Measurements from ENCODE around the gene LMX1A. TPM values are rescaled to one million over a fixed set of nuclear protein-coding genes. Genes with fewer than 3 reads are reported as not detected.

Gene LMX1A
- total RNA-seq, 1 experiment from 2014 or later: not detected

DNA sequence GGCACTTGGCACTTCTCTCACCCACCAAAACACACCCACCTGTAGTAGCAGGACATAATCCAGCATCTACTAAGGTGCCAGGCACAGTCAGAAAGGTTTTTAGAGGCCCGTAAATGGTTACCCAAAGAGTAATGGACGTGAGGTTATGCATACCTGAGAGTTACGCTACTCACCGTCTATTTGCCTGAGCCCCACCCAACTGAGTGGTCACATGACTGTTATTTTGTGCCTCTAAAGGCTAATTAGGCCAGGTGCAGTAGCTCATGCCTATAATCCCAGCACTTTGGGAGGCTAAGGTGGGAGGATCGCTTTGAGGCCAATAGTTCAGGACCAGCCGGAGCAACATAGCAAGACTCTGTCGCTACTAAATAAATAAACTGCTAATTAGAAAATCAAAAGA lies 11.0 kb downstream of the LMX1A start:
- DNase-seq: no peak
- H3K36me3 ChIP-seq: no peaks in the 10 kb centered on the region
- no peaks in the 10 kb centered on the region for H3K9me3 ChIP-seq
- H3K27me3 ChIP-seq: peaks cover 9% of the 10 kb centered on the region
- H3K4me3 ChIP-seq: no peak overlapping the region

DNA sequence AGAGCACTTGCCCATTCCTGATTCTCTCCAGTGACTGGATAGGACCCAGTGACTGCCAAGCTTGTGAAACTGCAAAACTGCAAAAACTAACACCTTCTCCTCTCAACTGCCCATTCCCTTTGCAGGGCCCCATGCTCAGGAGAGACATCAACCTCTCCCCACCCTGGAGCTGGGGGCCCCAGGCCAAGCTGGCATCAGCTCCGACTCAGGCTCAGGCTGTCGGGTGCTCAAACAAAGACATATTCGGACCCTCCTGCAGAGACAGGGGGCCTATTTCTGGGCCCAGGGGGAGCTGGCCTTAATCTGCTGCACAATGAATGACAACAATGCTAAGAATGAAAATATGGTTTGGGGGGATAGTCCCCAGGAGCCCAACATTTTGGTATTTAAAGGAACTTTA lies 11.8 kb downstream of the LMX1A start:
- no peak for DNase-seq
- no peak overlapping the region for H3K4me3 ChIP-seq
- no peaks in the 10 kb centered on the region for H3K36me3 ChIP-seq
- H3K9me3 ChIP-seq: no peaks in the 10 kb centered on the region
- peaks cover 6% of the 10 kb centered on the region for H3K27me3 ChIP-seq

DNA sequence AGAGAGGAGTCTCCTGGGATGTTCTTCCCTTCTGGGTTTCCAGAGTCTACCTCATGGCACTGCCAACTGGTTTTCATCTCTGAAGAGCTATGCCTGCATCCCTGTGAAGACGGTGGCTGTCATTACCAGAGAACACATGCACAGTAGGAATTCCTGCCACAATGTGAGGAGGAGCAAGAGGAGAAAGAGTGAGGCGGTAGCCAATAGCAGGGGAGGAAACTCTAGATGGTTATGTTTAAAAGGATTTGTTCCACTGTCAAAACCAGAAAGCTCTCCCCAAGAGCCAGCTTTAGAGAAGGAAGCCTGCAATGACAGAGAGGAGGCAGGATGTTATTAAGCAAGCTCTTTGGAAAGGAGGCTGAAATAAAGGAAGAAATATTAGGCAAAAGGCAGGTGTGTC lies 12.3 kb downstream of the LMX1A start:
- no peaks in the 10 kb centered on the region for H3K9me3 ChIP-seq
- H3K4me3 ChIP-seq: no peak overlapping the region
- H3K27me3 ChIP-seq: peaks cover 4% of the 10 kb centered on the region
- DNase-seq: no peak
- no peaks in the 10 kb centered on the region for H3K36me3 ChIP-seq

DNA sequence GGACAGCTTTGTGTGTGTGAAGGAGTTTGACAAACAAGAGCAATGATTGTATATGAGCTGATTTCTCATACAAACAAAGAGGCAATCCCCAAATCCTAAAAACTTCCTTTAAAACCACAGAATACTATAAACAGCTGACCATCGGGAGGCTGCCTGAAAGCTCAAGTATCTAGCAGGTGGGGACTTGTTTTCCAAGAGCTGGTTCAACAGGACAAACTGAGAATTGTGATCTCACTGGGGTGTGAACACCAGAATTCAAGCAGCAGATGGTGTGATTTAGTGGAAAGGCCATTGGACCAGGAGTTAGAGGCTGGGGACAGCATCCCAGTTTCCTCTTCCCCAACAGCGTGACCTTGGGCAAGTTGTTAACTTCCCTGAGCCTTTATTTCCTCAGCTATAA lies 13.9 kb downstream of the LMX1A start:
- no peak for DNase-seq
- H3K4me3 ChIP-seq: no peak overlapping the region
- no peaks in the 10 kb centered on the region for H3K9me3 ChIP-seq
- H3K36me3 ChIP-seq: no peaks in the 10 kb centered on the region
- H3K27me3 ChIP-seq: peaks cover 4% of the 10 kb centered on the region

DNA sequence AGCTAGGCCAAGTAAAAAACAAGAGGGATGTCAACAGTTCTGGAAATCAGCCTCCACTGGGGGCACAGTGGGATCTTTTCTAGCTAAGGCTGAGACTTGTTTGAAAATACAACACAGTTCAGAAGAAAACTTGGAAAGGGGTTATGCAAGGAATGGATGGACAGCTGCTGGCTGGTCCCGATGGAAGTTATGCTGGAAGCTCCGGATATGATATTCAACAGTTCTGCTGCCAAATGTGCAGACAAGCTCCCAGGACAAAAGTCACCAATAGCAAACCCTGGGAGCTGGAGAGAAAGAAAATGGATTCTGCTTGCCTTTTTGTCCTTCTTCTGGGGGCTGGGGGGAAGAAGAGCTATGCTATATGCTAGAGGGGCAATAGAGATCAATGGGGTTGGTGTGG lies 14.3 kb downstream of the LMX1A start:
- Histone ChIP-seq H3K36me3 (no peaks in the 10 kb centered on the region), H3K9me3 (no peaks in the 10 kb centered on the region), H3K27me3 (peaks cover 4% of the 10 kb centered on the region), H3K4me3 (no peak overlapping the region)
- DNase-seq: no peak

- no peak for DNase-seq
- Histone ChIP-seq H3K4me3 (no peak overlapping the region), H3K27me3 (no peaks in the 10 kb centered on the region; the same call in 1 of the 2 replicates), H3K9me3 (no peaks in the 10 kb centered on the region), H3K36me3 (no peaks in the 10 kb centered on the region)
Observed at GRCh38 chr1:165339164-165339563, 17.4 kb downstream of the LMX1A start.

GRCh38 chr1:165330483-165330882 lies 26.0 kb downstream of the LMX1A start:
- DNase-seq: no peak
- Histone ChIP-seq H3K36me3 (no peaks in the 10 kb centered on the region), H3K27me3 (no peaks in the 10 kb centered on the region; the same call in 1 of the 2 replicates), H3K4me3 (no peak overlapping the region), H3K9me3 (no peaks in the 10 kb centered on the region)

DNA sequence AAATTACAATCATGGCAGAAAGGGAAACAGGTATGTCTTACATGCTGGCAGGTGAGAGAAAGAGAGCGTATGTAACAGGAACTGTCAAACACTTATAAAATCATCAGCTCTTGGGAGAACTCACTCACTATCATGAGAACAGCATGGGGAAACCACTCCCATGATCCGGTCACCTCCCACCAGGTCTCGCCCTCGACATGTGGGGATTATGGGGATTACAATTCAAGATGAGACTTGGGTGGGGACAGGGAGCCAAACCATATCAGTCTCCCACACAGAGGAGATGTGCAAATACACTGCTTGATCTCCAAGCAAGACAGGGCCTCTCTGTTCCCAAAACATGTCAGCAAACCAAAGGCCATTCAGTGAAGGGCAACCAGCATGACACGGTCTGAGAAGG lies 27.4 kb downstream of the LMX1A start:
- Histone ChIP-seq H3K27me3 (peaks cover 7% of the 10 kb centered on the region), H3K4me3 (no peak overlapping the region), H3K36me3 (no peaks in the 10 kb centered on the region), H3K9me3 (no peaks in the 10 kb centered on the region)
- no peak for DNase-seq

- Histone ChIP-seq H3K4me3 (no peak overlapping the region), H3K9me3 (no peaks in the 10 kb centered on the region), H3K27me3 (peaks cover 7% of the 10 kb centered on the region), H3K36me3 (no peaks in the 10 kb centered on the region)
- no peak for DNase-seq
Observed at GRCh38 chr1:165328136-165328535, 28.4 kb downstream of the LMX1A start.

- DNase-seq: no peak
- no peaks in the 10 kb centered on the region for H3K36me3 ChIP-seq
- H3K27me3 ChIP-seq: peaks cover 7% of the 10 kb centered on the region
- no peak overlapping the region for H3K4me3 ChIP-seq
- no peaks in the 10 kb centered on the region for H3K9me3 ChIP-seq
Observed at GRCh38 chr1:165327538-165327937, 29.0 kb downstream of the LMX1A start.

GRCh38 chr1:165325460-165326203 lies 30.9 kb downstream of the LMX1A start:
- H3K36me3 ChIP-seq: no peaks in the 10 kb centered on the region
- H3K27me3 ChIP-seq: peaks cover 7% of the 10 kb centered on the region
- no peak overlapping the region for H3K4me3 ChIP-seq
- no peak for DNase-seq
- no peaks in the 10 kb centered on the region for H3K9me3 ChIP-seq

DNA sequence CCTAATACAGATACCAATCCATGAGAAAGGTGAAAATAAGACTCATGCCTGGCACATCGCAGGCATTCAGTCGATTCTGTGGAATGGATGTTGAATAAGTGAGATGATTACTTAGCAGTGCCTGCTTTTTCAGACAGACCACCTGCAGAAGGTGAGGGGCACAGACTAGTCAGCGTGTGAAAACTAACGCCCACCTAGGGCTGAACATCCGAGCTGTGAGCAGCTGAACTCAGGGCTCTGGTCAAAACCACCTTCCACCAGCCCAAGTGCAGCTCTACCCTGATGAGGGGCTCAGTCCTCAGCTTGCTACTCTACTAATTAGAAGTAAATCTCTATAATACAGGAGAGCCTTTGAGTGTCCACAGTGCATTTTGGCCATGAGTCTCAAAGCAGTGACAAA lies 32.5 kb downstream of the LMX1A start:
- Histone ChIP-seq H3K36me3 (no peaks in the 10 kb centered on the region), H3K9me3 (no peaks in the 10 kb centered on the region), H3K27me3 (peaks cover 13% of the 10 kb centered on the region), H3K4me3 (no peak overlapping the region)
- DNase-seq: no peak

GRCh38 chr1:165317612-165318011 lies 38.9 kb downstream of the LMX1A start:
- H3K4me3 ChIP-seq: no peak overlapping the region
- no peak for DNase-seq
- H3K36me3 ChIP-seq: no peaks in the 10 kb centered on the region
- peaks cover 9% of the 10 kb centered on the region for H3K27me3 ChIP-seq
- no peaks in the 10 kb centered on the region for H3K9me3 ChIP-seq

DNA sequence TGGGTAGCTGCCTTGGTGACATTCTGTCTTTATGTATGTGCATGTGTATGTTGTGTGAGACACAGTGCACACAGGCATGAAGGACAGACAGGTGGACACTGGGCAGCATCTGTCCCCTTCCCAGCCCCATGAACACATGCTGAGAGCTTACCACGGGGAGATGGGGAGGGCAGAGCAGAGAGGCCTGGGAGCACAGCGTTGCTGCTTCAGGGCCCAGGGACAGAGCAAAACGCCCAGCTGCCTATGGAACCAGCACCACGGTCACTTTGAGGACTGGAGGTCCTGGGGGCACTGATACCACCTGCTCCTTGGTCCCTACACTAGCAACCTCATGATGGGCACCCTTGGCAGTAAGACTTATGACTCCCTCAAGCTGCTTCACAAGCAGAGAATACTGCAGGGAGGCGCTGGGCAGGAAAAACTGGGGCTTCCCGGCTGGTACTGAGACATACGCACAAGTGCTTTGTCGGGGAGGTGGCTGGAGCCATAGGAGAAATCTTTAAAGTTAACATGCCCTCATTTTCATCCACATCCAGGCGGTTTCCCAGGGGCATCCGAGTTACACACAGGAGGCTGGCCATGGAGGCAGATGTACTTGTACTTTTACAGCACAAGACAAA lies 40.3 kb downstream of the LMX1A start:
- peaks cover 9% of the 10 kb centered on the region for H3K27me3 ChIP-seq

GRCh38 chr1:165315481-165315880 lies 41.0 kb downstream of the LMX1A start:
- Histone ChIP-seq H3K27me3 (peaks cover 9% of the 10 kb centered on the region), H3K4me3 (no peak overlapping the region), H3K9me3 (no peaks in the 10 kb centered on the region), H3K36me3 (no peaks in the 10 kb centered on the region)
- no peak for DNase-seq

More for the DNA sequence above, 40.3 kb downstream of the LMX1A start:
- no peaks in the 10 kb centered on the region for H3K9me3 ChIP-seq
- H3K4me3 ChIP-seq: no peak overlapping the region
- H3K36me3 ChIP-seq: no peaks in the 10 kb centered on the region
- DNase-seq: no peak

DNA sequence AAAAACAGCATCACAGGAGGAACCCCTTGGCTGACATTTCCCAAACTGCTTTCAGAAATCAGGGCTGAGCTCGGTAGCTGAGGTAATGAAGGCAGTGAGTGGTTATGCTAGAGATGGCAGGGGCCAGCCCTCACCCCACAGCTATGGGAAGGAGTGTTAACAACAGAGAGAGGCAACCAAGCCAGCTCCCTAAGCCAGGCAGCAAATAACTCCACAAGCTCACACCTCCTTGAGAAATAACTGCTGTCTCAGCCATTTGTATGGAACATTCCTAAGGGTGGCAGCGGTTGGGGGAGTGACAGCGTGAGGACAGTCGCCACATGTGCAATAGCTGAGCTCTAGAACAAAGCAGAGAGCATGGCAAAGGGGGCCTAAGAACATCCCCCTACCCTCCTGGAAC lies 42.6 kb downstream of the LMX1A start:
- H3K4me3 ChIP-seq: no peak overlapping the region
- no peaks in the 10 kb centered on the region for H3K9me3 ChIP-seq
- H3K27me3 ChIP-seq: peaks cover 3% of the 10 kb centered on the region; the same call in 1 of the 2 replicates
- DNase-seq: no peak
- H3K36me3 ChIP-seq: no peaks in the 10 kb centered on the region

DNA sequence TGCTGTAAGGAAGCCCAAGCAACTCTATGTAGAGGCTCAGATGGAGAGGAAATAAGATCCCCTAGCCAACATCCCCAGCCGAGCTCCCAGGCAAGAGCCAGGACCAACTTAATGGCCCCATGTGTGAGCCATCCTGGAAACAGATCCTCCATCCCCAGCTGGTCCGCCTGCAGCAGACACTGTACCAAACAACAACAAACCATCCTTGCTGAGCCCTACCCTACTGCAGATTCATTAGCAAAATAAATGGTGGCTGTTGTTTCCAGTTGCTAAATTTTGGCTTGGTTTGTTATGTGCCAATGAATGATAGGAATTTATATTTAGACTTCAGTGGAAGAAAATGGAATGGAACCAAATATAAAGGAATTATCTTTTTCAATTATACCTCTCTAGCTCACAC lies 43.9 kb downstream of the LMX1A start:
- peak; percentile 49 for DNase-seq
- H3K36me3 ChIP-seq: no peaks in the 10 kb centered on the region
- no peaks in the 10 kb centered on the region for H3K27me3 ChIP-seq
- no peaks in the 10 kb centered on the region for H3K9me3 ChIP-seq
- H3K4me3 ChIP-seq: no peak overlapping the region
